HUES48 (cell line): ENCODE measurements around the gene ADGRG2.

ENCODE experiments used
- H3K27ac ChIP-seq: one replicate; pipeline ENCODE4 v1.7.0; 2013; ENCODE audit warnings: low read depth, low read length, inconsistent platforms
- H3K27me3 ChIP-seq: 2 replicates; pipeline ENCODE4 v1.6.1; 2013; ENCODE audit warnings: mild to moderate bottlenecking, low read length; ENCODE audit not compliant: control insufficient read depth, insufficient read depth
- H3K36me3 ChIP-seq: 2 replicates; pipeline ENCODE4 v1.6.1; 2013; ENCODE audit warnings: low read length; ENCODE audit not compliant: control insufficient read depth, insufficient read depth
- H3K4me1 ChIP-seq: 2 replicates; pipeline ENCODE4 v1.6.1; 2013; ENCODE audit warnings: mild to moderate bottlenecking, low read length; ENCODE audit not compliant: control insufficient read depth, insufficient read depth
- H3K4me3 ChIP-seq: 2 replicates; pipeline ENCODE4 v1.5.1; 2013; ENCODE audit warnings: mild to moderate bottlenecking, low read depth, low read length
- H3K9ac ChIP-seq: 2 replicates; pipeline ENCODE4 v1.6.1; 2013; ENCODE audit warnings: mild to moderate bottlenecking, low read depth, low read length, moderate library complexity
- H3K9me3 ChIP-seq: 2 replicates; pipeline ENCODE4 v1.6.1; 2013; ENCODE audit warnings: low read length; ENCODE audit not compliant: control insufficient read depth, insufficient read depth

Gene ADGRG2

GRCh38 chrX:19121898-19122640, at the start of gene ADGRG2:
Gene ADGRG2, minus strand, starts transcription at chrX:19122468. Its CDS starts 53,634 bp downstream, at chrX:19068834.
- H3K4me3 ChIP-seq: peak within 1 kb of the TSS; percentile 76

GRCh38 chrX:19168609-19169008, 46.3 kb upstream of the ADGRG2 start:
- Histone ChIP-seq H3K36me3 (no peaks in the 10 kb centered on the region), H3K9ac (no peak overlapping the region), H3K27ac (no peak overlapping the region), H3K4me3 (no peak overlapping the region), H3K4me1 (no peaks in the 10 kb centered on the region), H3K27me3 (no peaks in the 10 kb centered on the region), H3K9me3 (peaks cover 14% of the 10 kb centered on the region; the same call in 1 of the 2 replicates)

More at GRCh38 chrX:19121898-19122640, at the start of gene ADGRG2:
- Histone ChIP-seq H3K27me3 (peaks cover 32% of the 10 kb centered on the region), H3K27ac (no peak within 1 kb of the TSS), H3K9me3 (no peaks in the 10 kb centered on the region), H3K9ac (peak within 1 kb of the TSS; percentile 40; the same call in 1 of the 2 replicates), H3K36me3 (no peaks in the 10 kb centered on the region), H3K4me1 (peaks cover 33% of the 10 kb centered on the region)

GRCh38 chrX:19162851-19163250, 40.6 kb upstream of the ADGRG2 start:
- H3K27ac ChIP-seq: no peak overlapping the region
- no peaks in the 10 kb centered on the region for H3K36me3 ChIP-seq
- no peaks in the 10 kb centered on the region for H3K4me1 ChIP-seq
- no peak overlapping the region for H3K9ac ChIP-seq
- H3K4me3 ChIP-seq: no peak overlapping the region
- H3K27me3 ChIP-seq: no peaks in the 10 kb centered on the region
- peaks cover 12% of the 10 kb centered on the region; the same call in 1 of the 2 replicates for H3K9me3 ChIP-seq

- H3K27me3 ChIP-seq: no peaks in the 10 kb centered on the region
- H3K4me3 ChIP-seq: no peak overlapping the region
Observed at GRCh38 chrX:19156186-19156585, 33.9 kb upstream of the ADGRG2 start.

GRCh38 chrX:19152762-19153161, 30.5 kb upstream of the ADGRG2 start:
- Histone ChIP-seq H3K27me3 (no peaks in the 10 kb centered on the region), H3K36me3 (no peaks in the 10 kb centered on the region), H3K4me3 (no peak overlapping the region), H3K9me3 (peaks cover 15% of the 10 kb centered on the region), H3K27ac (no peak overlapping the region), H3K4me1 (no peaks in the 10 kb centered on the region), H3K9ac (no peak overlapping the region)

More at GRCh38 chrX:19156186-19156585, 33.9 kb upstream of the ADGRG2 start:
- peaks cover 11% of the 10 kb centered on the region for H3K9me3 ChIP-seq
- no peaks in the 10 kb centered on the region for H3K4me1 ChIP-seq
- no peak overlapping the region for H3K27ac ChIP-seq
- H3K36me3 ChIP-seq: no peaks in the 10 kb centered on the region
- H3K9ac ChIP-seq: no peak overlapping the region

- Histone ChIP-seq H3K27ac (no peak overlapping the region), H3K9ac (no peak overlapping the region), H3K9me3 (peaks cover 13% of the 10 kb centered on the region), H3K4me1 (no peaks in the 10 kb centered on the region), H3K4me3 (no peak overlapping the region), H3K36me3 (no peaks in the 10 kb centered on the region), H3K27me3 (no peaks in the 10 kb centered on the region)
Observed at GRCh38 chrX:19137067-19137466, 14.8 kb upstream of the ADGRG2 start.

- Histone ChIP-seq H3K27ac (no peak overlapping the region), H3K4me3 (no peak overlapping the region), H3K36me3 (no peaks in the 10 kb centered on the region), H3K9me3 (peaks cover 10% of the 10 kb centered on the region), H3K9ac (no peak overlapping the region), H3K27me3 (no peaks in the 10 kb centered on the region), H3K4me1 (no peaks in the 10 kb centered on the region)
Observed at GRCh38 chrX:19133784-19134183, 11.5 kb upstream of the ADGRG2 start.

- H3K27me3 ChIP-seq: no peaks in the 10 kb centered on the region
- no peak overlapping the region for H3K9ac ChIP-seq
- H3K9me3 ChIP-seq: peaks cover 10% of the 10 kb centered on the region
- H3K4me3 ChIP-seq: no peak overlapping the region
- H3K36me3 ChIP-seq: no peaks in the 10 kb centered on the region
- H3K4me1 ChIP-seq: no peaks in the 10 kb centered on the region
- no peak overlapping the region for H3K27ac ChIP-seq
Observed at GRCh38 chrX:19133231-19133630, 11.0 kb upstream of the ADGRG2 start.

GRCh38 chrX:19130628-19131027, 8.4 kb upstream of the ADGRG2 start:
- Histone ChIP-seq H3K36me3 (no peaks in the 10 kb centered on the region), H3K27ac (no peak overlapping the region), H3K4me1 (no peaks in the 10 kb centered on the region), H3K27me3 (no peaks in the 10 kb centered on the region), H3K4me3 (no peak overlapping the region), H3K9ac (no peak overlapping the region), H3K9me3 (peaks cover 8% of the 10 kb centered on the region; the same call in 1 of the 2 replicates)

GRCh38 chrX:19129694-19130093, 7.4 kb upstream of the ADGRG2 start:
- Histone ChIP-seq H3K9me3 (peaks cover 8% of the 10 kb centered on the region; the same call in 1 of the 2 replicates), H3K27ac (no peak overlapping the region), H3K4me1 (no peaks in the 10 kb centered on the region), H3K27me3 (no peaks in the 10 kb centered on the region), H3K36me3 (no peaks in the 10 kb centered on the region), H3K9ac (no peak overlapping the region), H3K4me3 (no peak overlapping the region)

- no peak overlapping the region for H3K9ac ChIP-seq
- no peak overlapping the region for H3K27ac ChIP-seq
- H3K9me3 ChIP-seq: 0 out of 2 replicates have a peak, but pooled peaks cover 2% of the 10 kb centered on the region
- H3K4me1 ChIP-seq: peaks cover 5% of the 10 kb centered on the region; the same call in 1 of the 2 replicates
- H3K27me3 ChIP-seq: peaks cover 18% of the 10 kb centered on the region
- no peak overlapping the region for H3K4me3 ChIP-seq
- H3K36me3 ChIP-seq: no peaks in the 10 kb centered on the region
Observed at GRCh38 chrX:19127649-19128168, 5.4 kb upstream of the ADGRG2 start.
